KOPT-K1 (cell line): ENCODE measurements around the gene ZCCHC4.
"Not testable (repeated sequence)": the region's sequence is repeated elsewhere in the genome, so short reads cannot be mapped to it uniquely, and the experiment has no call there.

ENCODE experiments used
- H3K27ac ChIP-seq: fragments of 200-600 bp; sonication (generic); 2 replicates; pipeline ENCODE4 v1.5.1; 2016; ENCODE audit warnings: antibody characterized with exemption, mild to moderate bottlenecking, low read depth, low read length; ENCODE audit not compliant: poor library complexity, severe bottlenecking
- H3K36me3 ChIP-seq: fragments of 200-600 bp; sonication (generic); 2 replicates; pipeline ENCODE4 v1.5.1; 2017; ENCODE audit warnings: antibody characterized with exemption, mild to moderate bottlenecking, low read length, moderate library complexity; ENCODE audit not compliant: insufficient read depth
- H3K9me3 ChIP-seq: fragments of 200-600 bp; sonication (generic); 2 replicates; pipeline ENCODE4 v1.5.1; 2017; ENCODE audit warnings: antibody characterized with exemption, low read length, mild to moderate bottlenecking; ENCODE audit not compliant: insufficient read depth, poor library complexity, severe bottlenecking

ZCCHC4 gene

DNA sequence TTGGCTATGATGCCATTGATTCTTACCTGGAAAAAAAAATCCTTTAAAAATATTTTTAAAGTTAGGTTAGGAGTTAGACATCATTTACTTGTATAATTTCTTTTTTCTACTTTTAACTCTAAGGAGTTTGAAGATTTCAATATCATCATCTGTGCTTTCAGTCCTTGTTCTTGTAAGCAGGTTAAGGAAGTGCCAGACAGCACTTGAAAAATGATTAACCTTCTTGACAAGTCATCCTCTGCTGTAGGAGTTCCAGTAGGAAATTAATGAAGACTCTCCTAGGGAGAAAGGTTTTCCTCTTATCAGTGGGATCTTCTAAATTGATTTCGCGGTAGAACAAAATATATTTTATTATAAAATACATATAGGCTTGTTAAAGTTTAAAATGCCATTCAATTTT, 35.4 kb downstream of the ZCCHC4 start:
- peaks cover 26% of the 10 kb centered on the region for H3K36me3 ChIP-seq
- H3K9me3 ChIP-seq = no peaks in the 10 kb centered on the region
- H3K27ac ChIP-seq = no peak overlapping the region

DNA sequence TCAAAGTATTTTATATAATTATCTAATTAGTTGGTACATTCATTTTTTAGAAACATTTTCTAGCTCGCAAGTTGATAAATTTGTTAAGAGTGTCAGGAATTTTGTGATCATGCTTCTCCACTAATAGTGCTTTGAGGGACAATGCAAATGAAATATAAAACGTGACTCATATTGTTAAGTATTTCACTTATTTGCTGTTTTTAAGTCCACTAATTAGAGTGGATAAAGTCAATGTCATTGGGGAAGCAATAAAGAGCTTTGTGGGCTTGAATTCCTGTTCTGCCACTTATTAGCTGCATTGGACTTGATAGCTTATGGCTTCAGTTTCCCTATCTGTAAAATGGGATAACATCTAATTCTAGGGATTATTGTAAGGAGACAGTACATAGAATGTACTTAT, 38.0 kb downstream of the ZCCHC4 start:
- Histone ChIP-seq H3K9me3 (no peaks in the 10 kb centered on the region), H3K27ac (no peak overlapping the region), H3K36me3 (peaks cover 21% of the 10 kb centered on the region; the same call in 1 of the 2 replicates)

DNA sequence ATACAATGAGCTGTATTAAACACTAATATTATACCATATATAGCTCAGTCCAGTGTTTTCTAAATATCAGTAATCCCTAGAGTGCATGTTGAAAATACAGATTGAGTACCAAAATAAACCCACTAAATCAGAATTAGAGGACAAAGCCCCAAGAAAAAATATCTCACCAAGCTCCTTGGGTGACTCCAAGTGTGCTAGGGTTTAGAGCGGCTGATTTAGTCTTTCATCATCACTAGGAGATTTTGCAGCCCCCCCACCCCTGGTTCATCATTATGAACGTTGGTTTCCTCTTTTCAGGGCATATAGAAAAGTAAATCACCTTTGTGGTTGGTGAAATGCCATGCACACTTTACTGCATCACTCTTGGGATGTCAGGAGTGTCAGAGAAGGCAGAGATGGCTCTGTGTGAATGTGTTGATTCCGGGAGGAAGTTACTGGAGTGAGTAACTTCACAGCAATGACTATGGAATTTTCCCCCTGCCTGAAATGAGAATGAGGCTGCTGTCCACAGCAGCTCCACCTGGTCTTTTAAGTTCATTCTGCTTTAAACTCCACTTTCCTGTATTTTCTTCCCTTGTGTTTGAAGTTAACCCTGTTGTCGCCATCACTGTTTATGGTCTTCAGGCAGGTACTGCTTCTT, 39.3 kb downstream of the ZCCHC4 start:
- no peaks in the 10 kb centered on the region for H3K9me3 ChIP-seq
- no peak overlapping the region for H3K27ac ChIP-seq
- H3K36me3 ChIP-seq = peaks cover 21% of the 10 kb centered on the region; the same call in 1 of the 2 replicates

DNA sequence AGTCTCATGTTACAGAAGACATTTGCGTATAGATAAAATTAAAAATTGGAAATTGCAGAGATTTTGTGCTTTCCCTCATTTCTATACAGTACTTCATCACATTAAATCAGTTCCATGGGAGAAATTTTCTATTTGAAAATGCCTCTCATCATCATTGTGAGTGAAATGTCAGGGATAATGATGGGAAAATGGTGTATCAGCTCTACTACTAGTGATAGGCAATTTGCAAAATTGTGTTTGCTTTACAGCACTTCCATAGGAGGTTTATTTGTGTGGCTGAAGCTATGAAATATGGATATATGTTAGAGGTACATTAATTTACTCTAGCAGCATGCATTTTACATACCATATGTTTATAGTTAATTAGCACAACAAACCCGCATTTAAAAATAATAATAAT, 43.5 kb downstream of the ZCCHC4 start:
- H3K9me3 ChIP-seq = peaks cover 19% of the 10 kb centered on the region
- H3K27ac ChIP-seq = no peak overlapping the region
- peaks cover 26% of the 10 kb centered on the region; the same call in 1 of the 2 replicates for H3K36me3 ChIP-seq

DNA sequence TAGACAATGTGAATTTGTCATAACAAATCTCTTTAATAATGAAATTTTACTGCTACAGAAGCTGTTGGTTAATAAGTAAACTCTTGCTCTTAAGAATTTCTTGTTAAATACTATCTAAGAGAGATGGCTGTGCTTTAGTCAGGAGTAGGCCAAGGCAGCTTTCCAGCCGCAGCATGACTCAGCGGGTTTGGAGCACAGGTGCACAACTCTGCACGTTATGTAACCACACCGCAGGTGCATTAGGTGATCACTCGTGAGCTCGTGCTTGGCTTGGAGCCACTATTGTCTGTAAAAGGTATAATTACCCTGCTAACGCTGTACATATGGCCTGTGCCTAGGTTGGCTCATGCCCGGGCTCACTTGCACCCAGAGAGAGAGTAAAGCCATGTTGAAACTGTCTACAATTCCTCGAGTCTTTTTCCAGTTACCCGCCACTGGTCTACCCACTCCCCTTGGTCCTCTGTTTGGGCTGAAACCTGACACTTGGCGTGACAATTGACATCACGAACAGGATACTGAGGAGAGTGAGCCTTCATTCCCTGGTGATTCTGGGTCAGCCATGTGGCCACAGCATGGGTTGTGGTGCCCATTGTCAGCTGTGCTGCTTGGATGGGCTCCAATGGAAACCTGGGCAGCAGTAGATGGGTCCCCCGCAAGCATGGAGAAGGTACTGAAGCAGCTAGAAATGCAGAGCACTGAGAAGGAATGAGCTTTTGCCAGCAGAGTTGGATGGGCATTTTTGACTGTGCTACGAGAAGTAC, 46.1 kb downstream of the ZCCHC4 start:
- H3K36me3 ChIP-seq = peaks cover 21% of the 10 kb centered on the region
- no peak overlapping the region for H3K27ac ChIP-seq
- H3K9me3 ChIP-seq = peaks cover 19% of the 10 kb centered on the region

DNA sequence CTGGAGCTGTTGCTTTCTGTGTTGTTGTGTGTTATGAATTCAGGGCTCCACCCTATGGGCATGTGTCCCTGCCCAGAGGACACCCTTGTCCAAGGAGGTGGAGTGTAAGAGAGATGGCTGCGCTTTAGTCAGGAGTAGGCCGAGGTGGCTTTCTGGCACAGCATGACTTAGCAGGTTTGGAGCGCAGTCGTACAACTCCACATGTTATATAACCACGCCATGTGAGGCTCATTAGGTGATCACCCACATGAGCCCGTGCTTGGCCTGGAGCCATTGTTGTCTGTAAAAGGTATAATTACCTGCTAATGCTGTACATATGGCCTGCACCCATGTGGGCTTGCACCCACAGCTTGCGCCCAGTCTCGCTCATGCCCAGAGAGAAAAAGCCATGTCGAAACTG, 48.7 kb downstream of the ZCCHC4 start:
- no peak overlapping the region for H3K27ac ChIP-seq
- H3K36me3 ChIP-seq = peaks cover 31% of the 10 kb centered on the region
- peaks cover 19% of the 10 kb centered on the region for H3K9me3 ChIP-seq

DNA sequence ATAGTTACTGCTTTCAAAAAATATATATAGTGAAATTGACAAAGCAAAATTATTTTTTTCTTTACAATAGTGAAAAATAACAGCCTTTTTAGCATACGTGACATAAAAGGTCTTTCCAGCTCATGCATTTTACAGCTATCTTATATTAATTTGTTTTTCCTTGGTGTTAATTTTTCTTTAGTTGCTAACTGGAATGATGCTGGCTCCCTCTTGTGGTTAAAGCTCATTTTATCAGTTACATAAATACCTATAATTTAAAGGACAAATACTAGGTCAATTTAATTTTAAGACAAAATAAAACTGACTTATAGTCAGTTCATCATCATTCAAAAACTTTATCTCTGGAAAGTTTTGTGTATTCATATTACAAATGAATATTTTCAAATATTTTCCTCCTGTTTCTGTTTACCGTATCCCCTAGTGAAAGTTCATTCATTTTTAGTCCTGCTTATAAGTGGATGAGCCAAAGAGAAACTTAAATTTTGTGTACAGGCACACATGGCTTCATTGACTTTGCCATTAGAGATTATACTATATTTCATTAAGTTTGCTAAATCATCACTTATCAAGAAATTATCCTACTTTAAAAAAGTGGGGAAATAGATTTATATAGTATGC, 54.5 kb downstream of the ZCCHC4 start:
- Histone ChIP-seq H3K36me3 (peaks cover 18% of the 10 kb centered on the region), H3K27ac (no peak overlapping the region), H3K9me3 (no peaks in the 10 kb centered on the region)

DNA sequence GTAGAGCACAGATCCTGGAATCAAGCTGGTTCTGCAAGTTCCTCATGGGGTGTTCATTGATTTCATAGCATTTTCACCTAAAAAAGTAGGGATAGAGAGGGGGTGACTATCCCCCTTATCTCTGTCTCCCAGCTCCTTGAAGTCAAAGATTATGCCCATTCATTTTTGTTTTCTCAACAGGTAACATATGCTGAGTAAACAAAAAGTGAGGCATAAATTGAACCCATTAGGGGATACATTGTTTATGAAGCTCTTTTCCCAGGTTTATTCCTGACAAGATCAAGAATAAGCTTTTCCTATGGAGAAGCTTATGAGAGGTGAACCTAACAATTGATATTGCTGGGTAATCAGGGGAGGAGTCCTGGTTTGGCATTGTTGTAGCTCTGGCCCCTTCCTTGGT, 55.3 kb downstream of the ZCCHC4 start:
- Histone ChIP-seq H3K36me3 (peaks cover 18% of the 10 kb centered on the region), H3K27ac (no peak overlapping the region), H3K9me3 (no peaks in the 10 kb centered on the region)

DNA sequence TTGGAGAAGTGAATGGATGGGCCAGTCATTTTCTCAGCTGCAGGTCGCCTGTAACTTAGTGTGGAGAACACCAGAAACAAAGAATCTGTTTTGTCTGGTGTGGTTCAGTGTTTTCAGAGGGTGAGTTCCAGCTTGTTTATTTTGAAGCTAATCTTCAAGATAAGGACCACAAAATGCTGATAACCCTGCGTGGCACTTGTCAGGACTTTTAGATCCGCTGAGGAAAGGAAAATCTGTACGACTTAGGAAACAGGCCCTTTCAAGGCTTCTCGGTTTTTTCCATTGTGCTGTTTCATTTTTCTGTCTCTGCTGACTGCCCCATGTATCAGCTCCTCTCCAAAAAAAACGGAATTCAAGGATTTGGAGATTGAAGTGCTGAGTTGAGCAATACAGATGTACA, 55.7 kb downstream of the ZCCHC4 start:
- no peak overlapping the region for H3K27ac ChIP-seq
- H3K9me3 ChIP-seq = no peaks in the 10 kb centered on the region
- peaks cover 19% of the 10 kb centered on the region for H3K36me3 ChIP-seq

DNA sequence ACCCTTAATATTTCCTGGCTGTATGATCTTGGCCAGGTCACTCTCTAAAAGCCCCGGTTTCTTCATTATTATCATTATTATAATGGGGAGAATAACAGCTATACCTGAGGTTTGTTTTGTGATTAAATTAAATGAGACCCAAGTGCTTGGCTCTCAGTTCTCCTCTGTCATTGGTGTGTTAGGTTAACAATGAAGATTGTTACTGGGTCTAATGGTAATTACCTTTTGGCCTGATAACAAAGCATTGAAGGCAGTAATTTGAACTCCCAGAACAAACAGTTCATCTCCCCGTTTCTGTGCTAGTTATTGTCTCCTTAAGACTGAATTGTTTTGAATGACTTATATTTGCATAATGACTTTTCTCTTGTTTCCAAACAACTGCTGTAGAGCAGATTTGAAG, 57.7 kb downstream of the ZCCHC4 start:
- H3K36me3 ChIP-seq = peaks cover 13% of the 10 kb centered on the region
- H3K27ac ChIP-seq = no peak overlapping the region

DNA sequence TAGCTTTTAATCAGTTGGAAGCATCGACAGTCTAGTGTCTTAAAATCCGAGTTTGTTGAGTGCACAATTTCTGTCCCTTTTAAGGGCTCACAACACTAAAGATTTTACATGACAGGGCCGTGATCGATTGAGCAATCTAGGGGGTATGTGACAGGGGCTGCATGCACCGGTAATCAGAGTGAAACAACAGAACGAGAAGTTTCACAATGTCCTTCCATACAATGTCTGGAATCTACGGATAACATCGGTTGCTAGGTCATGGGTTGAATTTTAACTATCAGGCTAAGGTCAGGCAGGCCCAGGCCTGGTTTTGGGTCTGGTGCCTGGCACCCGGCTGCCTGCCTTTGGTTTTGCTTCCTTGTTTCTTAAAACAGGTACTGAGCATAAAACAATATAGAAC, 60.0 kb downstream of the ZCCHC4 start:
- not testable (repeated sequence) for H3K27ac ChIP-seq, H3K9me3 ChIP-seq
- peaks cover 12% of the 10 kb centered on the region for H3K36me3 ChIP-seq

More for the DNA sequence above, 57.7 kb downstream of the ZCCHC4 start:
- H3K9me3 ChIP-seq = no peaks in the 10 kb centered on the region

DNA sequence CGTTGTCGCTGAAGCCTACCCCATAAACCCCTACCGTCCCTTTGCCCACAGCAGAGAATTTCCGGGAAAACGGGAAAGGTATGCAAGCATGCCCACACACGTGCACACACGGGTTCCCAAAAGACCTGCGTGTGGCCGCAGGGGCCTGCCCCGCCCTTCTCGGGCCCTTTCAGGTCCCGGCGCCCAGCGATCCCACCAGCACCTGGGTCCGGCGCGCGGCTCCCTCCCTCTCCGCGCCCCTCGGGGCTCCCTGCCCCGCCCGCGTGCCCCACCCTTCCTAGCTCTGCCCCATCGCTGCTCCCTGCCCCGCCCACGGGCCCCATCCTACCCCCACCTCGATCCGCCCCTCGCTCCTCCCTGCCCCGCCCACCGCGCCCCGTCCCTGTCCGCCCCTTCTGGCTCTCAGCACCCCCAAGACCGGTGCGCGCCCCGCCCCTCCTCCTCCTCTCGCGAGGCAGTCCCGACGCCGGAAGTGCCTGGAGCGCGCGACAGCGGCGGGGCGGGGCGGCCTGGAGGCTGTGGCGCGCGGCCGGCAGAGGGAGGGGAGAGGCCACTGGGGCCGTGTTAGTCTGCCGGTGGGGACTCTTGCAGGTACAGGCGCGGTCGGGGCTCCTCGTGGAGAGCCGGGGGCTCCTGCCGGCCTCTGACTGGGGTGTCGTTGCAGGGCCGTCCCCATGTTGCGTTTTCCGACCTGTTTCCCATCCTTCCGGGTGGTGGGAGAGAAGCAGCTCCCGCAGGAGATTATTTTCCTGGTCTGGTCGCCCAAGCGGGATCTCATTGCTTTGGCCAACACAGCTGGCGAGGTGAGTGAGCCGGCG, 64.4 kb downstream of the ZCCHC4 start, which contains the start of gene ANAPC4:
ANAPC4 (plus strand) TSS at position 510 of the 818 bp plus-strand sequence; CDS start at position 675, 165 bp downstream.
- no peaks in the 10 kb centered on the region for H3K9me3 ChIP-seq
- H3K36me3 ChIP-seq = peaks cover 30% of the 10 kb centered on the region
- peak within 1 kb of the TSS; percentile 72 for H3K27ac ChIP-seq

DNA sequence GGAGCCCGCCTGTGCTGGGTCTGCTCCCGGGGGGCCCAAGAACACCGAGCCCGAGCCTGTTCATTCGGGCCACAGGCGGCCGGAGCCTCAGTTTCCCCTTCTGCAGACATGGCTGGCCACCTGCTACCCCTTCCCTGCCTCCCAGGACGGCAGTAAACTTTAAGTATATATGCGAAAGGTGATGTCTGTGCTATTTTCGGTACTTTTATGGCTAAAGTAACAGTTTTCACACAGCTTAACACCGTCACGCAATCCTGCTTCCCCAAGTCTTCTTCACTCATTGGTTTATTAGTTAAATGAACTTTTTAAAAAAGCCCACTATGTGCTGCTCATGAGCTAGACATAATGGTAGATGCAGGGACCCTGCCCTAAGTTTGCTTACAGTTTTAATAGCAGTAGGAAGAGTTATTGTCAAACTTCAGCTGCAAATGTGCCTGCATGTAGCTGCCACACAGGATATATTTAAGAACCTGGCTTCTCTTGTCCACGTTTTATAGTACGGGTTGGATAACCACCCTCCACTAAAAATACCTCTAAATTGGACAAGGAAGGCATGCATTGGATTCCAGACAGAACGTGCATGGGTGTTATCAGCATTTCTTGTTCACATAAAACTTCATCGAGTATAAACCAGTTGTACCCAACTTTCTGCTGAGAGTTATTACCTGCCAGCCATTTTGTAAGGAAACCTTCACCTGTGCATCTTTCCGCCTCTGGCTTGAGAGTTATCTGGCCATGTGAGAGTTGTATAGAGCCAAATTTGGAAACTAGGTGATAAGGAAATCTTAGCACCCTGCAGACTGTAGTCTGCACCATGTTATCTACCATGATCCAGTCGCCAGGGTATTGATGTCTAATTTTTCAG, 65.2 kb downstream of the ZCCHC4 start:
- H3K27ac ChIP-seq = peak overlapping the region; percentile 72
- H3K9me3 ChIP-seq = no peaks in the 10 kb centered on the region
- H3K36me3 ChIP-seq = peaks cover 39% of the 10 kb centered on the region

DNA sequence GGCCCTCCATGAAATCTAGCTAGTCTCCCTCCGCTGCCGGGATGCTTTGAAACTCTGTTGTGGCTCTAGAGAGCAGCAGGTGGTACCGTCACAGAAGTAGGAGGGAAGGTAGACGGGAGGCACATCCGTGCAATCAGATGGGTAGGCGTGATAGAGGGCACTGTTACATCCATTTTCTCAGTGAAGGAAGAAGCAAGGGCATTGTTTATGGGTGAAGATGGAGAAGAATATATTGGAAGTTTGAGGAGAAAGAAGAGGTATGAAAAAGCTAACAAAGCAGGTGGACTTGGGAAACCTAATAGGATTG, 65.8 kb downstream of the ZCCHC4 start:
- H3K27ac ChIP-seq = peak overlapping the region; percentile 72
- H3K9me3 ChIP-seq = no peaks in the 10 kb centered on the region
- H3K36me3 ChIP-seq = peaks cover 42% of the 10 kb centered on the region
